Adipose tissue (tissue), 3 donors: ENCODE measurements around the gene ANKRD30BL. TPM values are rescaled to one million over a fixed set of nuclear protein-coding genes. Genes with fewer than 3 reads are reported as not detected.
"Not testable (repeated sequence)": the region's sequence is repeated elsewhere in the genome, so short reads cannot be mapped to it uniquely, and the experiment has no call there.

ENCODE experiments used
- H3K27ac ChIP-seq: one replicate; pipeline ENCODE4 v1.5.1; 2013; ENCODE audit warnings: low read depth, low read length
- WGBS, 3 donors: extraction: QIAGEN DNeasy Blood & Tissue Kit; methylation state at CpG; one replicate each; pipeline ENCODE4 v1.1.7; 2013; 5-methylcytosine and 5-hydroxymethylcytosine counted together
- polyA plus RNA-seq, 3 donors: library from polyadenylated mRNA; stranded (reverse); fragments of 200-250 nt; gene quantifications; one replicate each; pipeline ENCODE4 v1.2.3, GENCODE V29; 2013
- donor health status: healthy with polysubstance abuse.
- donor health status: Bipolar disorder and iron deficiency.
- donor health status: healthy.

Gene ANKRD30BL, protein sequence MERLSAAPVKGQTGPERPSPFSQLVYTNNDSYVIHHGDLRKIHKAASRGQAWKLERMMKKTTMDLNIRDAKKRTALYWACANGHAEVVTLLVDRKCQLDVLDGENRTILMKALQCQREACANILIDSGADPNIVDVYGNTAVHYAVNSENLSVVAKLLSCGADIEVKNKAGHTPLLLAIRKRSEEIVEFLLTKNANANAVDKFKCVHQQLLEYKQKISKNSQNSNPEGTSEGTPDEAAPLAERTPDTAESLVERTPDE
- under 1 TPM in 1 of 3 donors, not detected in 2; 0.22 TPM for polyA plus RNA-seq

DNA sequence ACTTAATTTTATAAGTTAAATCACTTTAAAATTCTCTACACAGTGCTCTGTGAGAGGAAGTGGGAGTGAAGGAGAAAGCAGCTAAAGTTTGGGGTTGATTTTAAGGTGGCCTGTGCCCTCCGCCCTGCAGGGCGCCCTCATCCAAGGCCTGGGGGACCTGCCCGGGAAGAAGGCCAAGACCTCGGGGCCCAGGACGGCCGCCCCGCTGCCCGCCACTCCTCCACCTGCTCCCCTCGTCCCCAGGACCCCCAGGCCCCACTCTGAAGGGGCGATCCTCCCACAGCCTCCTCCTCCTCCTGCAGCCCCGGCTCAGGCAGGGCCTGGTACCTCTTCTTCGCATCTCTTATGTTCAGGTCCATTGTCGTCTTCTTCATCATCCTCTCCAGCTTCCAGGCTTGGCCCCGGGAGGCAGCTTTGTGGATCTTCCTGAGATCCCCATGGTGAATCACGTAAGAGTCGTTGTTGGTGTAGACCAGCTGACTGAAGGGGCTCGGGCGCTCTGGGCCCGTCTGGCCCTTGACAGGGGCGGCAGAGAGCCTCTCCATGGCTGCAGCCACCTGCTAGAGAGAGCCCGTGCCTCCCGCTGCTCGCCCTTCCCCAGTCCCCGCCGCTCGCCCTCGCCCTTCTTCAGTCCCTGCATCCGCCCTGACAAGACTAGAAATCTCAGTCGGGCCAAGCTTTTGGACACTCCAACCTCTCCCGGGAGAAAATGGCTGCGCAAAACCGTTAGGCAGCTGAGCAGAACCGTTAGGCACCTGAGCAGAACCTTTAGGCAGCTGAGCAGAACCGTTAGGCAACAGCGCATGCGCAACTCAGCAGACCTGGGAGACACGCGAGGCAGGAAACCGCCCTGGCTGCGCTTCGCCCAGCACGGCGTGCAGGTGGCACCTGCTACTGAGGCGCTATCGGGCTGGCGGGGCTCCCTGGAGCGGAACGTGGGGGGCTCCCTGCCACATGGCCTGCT, at the start of gene ANKRD30BL:
Gene ANKRD30BL, minus strand, starts transcription at position 792 of the 964 bp plus-strand sequence. Its CDS starts 247 bp downstream, at position 545.
- WGBS, 3 donors = 85 to 89% (median 88%) methylated on average over 40 to 47 of the region's 48 CpGs
- not testable (repeated sequence) for H3K27ac ChIP-seq

DNA sequence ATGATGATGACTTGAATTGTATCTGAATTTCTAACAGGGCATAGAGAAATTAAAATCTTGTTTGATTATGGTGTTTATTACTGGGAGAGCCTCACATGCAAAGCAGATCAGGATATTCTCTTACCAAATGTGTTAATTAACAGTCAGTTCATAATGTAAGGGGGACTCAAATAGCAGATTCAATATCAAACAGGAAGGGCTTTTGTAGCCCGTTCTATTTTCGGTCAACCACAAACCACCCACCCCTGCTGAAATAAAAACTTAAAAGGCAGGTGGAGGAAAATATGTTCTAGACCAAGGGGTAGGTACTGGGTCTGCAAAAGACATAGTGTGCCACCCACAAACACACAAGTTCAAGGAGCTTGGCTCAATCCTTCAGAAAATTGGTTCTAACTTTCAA, 41.1 kb upstream of the ANKRD30BL start:
- H3K27ac ChIP-seq = not testable (repeated sequence)
- WGBS, 3 donors = 66 to 73% (median 73%) methylated on average over 2 of the region's 2 CpGs

DNA sequence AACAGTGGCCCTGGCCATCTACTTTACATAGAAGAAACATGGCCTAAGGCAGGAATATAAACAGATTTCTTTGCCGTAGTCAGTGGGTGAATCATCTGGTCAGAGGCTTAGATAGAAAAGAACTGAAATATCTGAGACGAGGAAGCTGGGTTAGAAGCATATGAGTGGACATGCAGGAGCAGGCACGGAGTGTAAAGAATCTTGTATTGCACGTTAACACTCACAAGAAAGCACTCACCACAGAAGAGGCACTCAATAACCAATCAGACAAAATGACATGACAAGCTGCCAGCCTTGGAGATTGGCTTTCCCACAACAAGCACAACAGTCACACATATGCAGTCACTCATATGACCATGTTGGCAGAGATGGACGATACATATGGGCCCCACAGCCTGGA, 31.1 kb upstream of the ANKRD30BL start:
- not testable (repeated sequence) for H3K27ac ChIP-seq
- 79 to 87% (median 82%) methylated on average over 5 of the region's 5 CpGs for WGBS, 3 donors

DNA sequence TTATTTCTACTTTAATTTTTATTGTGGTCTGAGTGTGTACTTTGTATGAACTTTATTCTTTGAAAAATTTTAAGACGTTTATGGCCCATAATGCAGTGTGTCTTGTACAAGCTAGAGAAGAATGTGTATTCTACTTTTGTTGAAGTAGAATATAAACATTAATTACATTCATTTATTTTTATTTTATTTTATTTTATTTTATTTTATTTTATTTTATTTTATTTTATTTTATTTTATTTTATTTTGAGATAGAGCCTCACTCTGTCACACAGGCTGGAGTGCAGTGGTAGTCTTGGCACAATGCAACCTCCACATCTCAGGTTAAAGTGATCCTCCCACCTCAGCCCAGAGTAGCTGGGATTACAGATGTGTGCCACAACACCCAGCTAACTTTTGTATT, 5.3 kb upstream of the ANKRD30BL start:
- 77 to 100% (median 80%) methylated on average over 1 of the region's 1 CpG for WGBS, 3 donors
- not testable (repeated sequence) for H3K27ac ChIP-seq

DNA sequence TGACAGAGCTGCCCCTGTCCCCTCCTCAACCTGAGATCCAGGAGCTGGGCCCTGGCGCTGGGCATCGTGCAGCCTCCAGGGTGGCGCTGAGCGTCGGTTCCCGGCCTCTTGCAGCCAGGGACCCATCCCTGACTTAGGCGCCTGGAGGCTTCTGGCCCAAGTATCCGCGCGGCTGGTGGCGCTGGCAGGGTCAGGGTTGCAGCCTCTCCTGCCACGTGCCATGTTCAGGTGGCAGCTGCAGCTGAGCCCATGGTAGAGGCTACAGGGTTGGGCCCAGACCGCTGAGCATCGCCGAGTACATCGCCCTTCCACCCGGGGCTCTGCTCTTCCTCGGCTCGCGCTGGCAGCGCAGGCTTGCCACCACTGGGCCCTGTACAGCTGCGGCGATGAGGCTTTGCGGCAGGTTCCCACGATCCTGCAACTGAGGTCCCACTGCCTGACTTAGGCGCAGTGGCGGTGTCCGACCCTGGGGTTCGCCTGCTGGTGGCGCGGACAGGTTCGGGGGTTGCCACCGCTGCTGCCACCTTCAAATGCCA, 441 bp upstream of the ANKRD30BL start:
- not testable (repeated sequence) for H3K27ac ChIP-seq
- WGBS, 3 donors = 87 to 92% (median 89%) methylated on average over 30 to 33 of the region's 33 CpGs

DNA sequence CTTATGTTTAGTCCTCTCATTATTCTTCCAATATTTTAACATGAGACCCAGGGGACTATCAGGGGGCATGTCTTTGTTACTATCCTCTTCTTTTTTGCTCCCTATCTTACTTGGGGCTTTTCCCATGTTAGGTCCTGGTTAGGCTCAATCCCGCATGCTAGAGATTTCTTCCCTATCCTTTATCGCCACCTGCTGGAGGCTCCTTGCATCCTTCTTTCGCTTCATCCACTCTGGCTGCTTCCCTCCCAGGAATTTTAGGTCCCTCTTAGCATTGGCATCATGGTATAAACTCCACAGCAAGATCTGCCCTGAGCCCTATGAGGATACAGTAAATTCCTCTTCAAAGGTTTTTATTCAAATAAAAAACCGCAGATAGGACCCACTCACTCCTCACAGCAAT, 15.0 kb downstream of the ANKRD30BL start:
- 1 to 7% (median 4%) methylated on average over 4 of the region's 4 CpGs for WGBS, 3 donors
- H3K27ac ChIP-seq = not testable (repeated sequence)
